ENCODE data around the gene ZSWIM6.

ZSWIM6 gene

DNA sequence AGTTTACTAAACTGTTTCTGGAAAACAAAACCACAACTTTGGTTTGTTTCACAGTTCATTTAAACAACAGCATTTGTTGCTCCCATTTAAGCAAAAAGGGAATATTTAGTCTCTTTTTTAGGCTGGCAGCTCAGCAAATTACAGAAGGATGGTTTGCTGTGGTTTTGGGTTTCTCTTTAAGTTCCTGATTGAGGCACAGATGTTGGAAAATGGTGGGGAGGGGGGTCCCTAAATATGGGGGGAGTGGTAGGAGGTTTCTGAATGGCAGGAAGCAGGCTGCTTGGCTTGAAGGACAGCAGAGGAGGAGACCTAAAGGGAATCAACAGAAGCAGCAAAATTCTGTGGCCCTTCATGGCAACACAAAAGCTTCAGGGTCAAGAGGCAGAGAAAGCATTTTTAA is 263.4 kb downstream of the ZSWIM6 start:
- no peak for DNase-seq (ENCODE audit: low read depth)
